Lower lobe of right lung (tissue), 2 donors: Measurements from ENCODE around the gene SHE. TPM values are rescaled to one million over a fixed set of nuclear protein-coding genes. Genes with fewer than 3 reads are reported as not detected.

Experiments used
- ATAC-seq, 2 donors: fragments of 200-7000 bp; cut with Tn5 transposase; one replicate each; pipeline ENCODE4 v1.9.1; 2020 to 2022; ENCODE audit warnings: mild to moderate bottlenecking in 2 of 2, moderate library complexity in 2 of 2
- DNase-seq: peaks from one replicate; pipeline ENCODE4 v3.0.0-alpha.2; 2020
- H3K27ac ChIP-seq: fragments of 200-600 bp; one replicate; pipeline ENCODE4 v1.8.0; 2022
- H3K27me3 ChIP-seq: fragments of 200-600 bp; one replicate; pipeline ENCODE4 v1.8.0; 2022; ENCODE audit warnings: low read depth
- H3K36me3 ChIP-seq: fragments of 200-600 bp; one replicate; pipeline ENCODE4 v1.8.0; 2022; ENCODE audit warnings: mild to moderate bottlenecking
- H3K4me1 ChIP-seq: fragments of 200-600 bp; one replicate; pipeline ENCODE4 v1.8.0; 2022
- H3K4me3 ChIP-seq: fragments of 200-600 bp; one replicate; pipeline ENCODE4 v1.8.0; 2022; ENCODE audit warnings: mild to moderate bottlenecking
- H3K9me3 ChIP-seq: fragments of 200-600 bp; one replicate; pipeline ENCODE4 v1.8.0; 2022
- intact Hi-C: fragments of 100-400 bp; cut with DNase I; formaldehyde crosslinking; loops from one replicate; pipeline ENCODE4 v1.11.0; 2022
- total RNA-seq: library from RNA; stranded (reverse); fragmentation: NEBNext Ultra II Directional; extraction: Animal tissue kit (Norgen Biotek cat#: 25700); gene quantifications from one replicate; pipeline ENCODE4 v1.2.1, GENCODE V29; 2021
- TF ChIP-seq, protein P1 (sequence below): fragments of 200-600 bp; IDR thresholded peaks from one replicate; pipeline ENCODE4 v1.8.0; 2022; ENCODE audit warnings: antibody characterized with exemption, mild to moderate bottlenecking
- donor health status: DM: no; HTN: yes; CAD: no; lungs with severe emphysema.

Gene SHE
- total RNA-seq, 1 donor from 2014 or later = 40.1 TPM

DNA sequence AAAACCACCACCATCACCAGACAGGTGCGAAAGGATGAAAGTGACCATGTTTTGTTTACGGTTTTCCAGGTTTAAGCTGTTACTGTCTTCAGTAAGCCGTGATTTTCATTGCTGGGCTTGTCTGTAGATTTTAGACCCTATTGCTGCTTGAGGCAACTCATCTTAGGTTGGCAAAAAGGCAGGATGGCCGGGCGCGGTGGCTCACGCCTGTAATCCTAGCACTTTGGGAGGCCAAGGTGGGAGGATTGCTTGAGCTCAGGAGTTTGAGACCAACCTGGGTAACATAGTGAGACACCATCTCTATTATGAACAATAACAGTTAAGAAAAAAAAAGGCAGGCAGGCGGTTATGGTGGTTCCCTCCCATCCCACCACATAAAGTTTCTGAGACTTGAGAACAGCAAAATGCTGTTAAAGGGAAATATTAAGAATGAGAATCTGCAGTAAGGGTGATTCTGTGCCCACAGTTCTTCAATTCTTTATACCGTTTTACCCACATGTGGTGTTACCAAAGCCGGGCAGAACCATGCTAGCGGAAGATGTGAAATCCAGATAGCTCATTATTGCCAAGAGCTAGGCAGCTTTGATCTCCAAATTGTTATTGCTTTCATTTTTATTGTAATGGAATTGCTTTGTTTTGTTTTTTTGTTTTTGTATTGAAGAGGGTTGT lies 34.6 kb downstream of the SHE start:
- H3K9me3 ChIP-seq = no peaks in the 10 kb centered on the region
- TF ChIP-seq, protein P1, sequence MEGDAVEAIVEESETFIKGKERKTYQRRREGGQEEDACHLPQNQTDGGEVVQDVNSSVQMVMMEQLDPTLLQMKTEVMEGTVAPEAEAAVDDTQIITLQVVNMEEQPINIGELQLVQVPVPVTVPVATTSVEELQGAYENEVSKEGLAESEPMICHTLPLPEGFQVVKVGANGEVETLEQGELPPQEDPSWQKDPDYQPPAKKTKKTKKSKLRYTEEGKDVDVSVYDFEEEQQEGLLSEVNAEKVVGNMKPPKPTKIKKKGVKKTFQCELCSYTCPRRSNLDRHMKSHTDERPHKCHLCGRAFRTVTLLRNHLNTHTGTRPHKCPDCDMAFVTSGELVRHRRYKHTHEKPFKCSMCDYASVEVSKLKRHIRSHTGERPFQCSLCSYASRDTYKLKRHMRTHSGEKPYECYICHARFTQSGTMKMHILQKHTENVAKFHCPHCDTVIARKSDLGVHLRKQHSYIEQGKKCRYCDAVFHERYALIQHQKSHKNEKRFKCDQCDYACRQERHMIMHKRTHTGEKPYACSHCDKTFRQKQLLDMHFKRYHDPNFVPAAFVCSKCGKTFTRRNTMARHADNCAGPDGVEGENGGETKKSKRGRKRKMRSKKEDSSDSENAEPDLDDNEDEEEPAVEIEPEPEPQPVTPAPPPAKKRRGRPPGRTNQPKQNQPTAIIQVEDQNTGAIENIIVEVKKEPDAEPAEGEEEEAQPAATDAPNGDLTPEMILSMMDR = no peak
- no peak for ATAC-seq
- no peaks in the 10 kb centered on the region for H3K27me3 ChIP-seq
- peaks cover 17% of the 10 kb centered on the region for H3K36me3 ChIP-seq
- no peak overlapping the region for H3K27ac ChIP-seq
- H3K4me3 ChIP-seq = no peak overlapping the region
- DNase-seq = no peak
- peaks cover 46% of the 10 kb centered on the region for H3K4me1 ChIP-seq
- intact Hi-C loops = no loop called here

DNA sequence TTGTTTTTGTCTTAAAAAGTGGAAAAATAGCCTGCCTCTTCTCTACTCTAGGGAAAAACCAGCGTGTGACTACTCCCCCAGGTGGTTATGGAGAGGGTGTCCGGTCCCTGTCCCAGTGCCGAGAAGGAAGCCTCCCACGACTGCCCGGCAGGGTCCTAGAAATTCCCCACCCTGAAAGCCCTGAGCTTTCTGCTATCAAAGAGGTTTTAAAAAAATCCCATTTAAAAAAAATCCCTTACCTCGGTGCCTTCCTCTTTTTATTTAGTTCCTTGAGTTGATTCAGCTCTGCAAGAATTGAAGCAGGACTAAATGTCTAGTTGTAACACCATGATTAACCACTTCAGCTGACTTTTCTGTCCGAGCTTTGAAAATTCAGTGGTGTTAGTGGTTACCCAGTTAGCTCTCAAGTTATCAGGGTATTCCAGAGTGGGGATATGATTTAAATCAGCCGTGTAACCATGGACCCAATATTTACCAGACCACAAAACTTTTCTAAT lies 35.2 kb downstream of the SHE start:
- ATAC-seq = no peak
- Histone ChIP-seq H3K27ac (peak overlapping the region; percentile 18), H3K4me1 (peaks cover 50% of the 10 kb centered on the region), H3K27me3 (no peaks in the 10 kb centered on the region), H3K4me3 (no peak overlapping the region), H3K9me3 (no peaks in the 10 kb centered on the region), H3K36me3 (peaks cover 17% of the 10 kb centered on the region)
- no peak for DNase-seq
- intact Hi-C loops = no loop called here
- TF ChIP-seq, protein P1 = no peak

DNA sequence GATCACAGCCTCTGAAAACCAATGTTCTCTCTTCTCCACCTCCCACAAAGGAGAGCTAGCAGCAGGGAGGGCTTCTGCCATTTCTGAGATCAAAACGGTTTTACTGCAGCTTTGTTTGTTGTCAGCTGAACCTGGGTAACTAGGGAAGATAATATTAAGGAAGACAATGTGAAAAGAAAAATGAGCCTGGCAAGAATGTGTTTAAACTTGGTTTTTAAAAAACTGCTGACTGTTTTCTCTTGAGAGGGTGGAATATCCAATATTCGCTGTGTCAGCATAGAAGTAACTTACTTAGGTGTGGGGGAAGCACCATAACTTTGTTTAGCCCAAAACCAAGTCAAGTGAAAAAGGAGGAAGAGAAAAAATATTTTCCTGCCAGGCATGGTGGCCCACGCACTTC lies 36.0 kb downstream of the SHE start:
- Histone ChIP-seq H3K36me3 (peaks cover 19% of the 10 kb centered on the region), H3K27ac (peak overlapping the region; percentile 18), H3K4me1 (peaks cover 50% of the 10 kb centered on the region), H3K27me3 (no peaks in the 10 kb centered on the region), H3K9me3 (no peaks in the 10 kb centered on the region), H3K4me3 (no peak overlapping the region)
- TF ChIP-seq, protein P1 = no peak
- no peak for ATAC-seq
- intact Hi-C loops = no loop called here
- no peak for DNase-seq

DNA sequence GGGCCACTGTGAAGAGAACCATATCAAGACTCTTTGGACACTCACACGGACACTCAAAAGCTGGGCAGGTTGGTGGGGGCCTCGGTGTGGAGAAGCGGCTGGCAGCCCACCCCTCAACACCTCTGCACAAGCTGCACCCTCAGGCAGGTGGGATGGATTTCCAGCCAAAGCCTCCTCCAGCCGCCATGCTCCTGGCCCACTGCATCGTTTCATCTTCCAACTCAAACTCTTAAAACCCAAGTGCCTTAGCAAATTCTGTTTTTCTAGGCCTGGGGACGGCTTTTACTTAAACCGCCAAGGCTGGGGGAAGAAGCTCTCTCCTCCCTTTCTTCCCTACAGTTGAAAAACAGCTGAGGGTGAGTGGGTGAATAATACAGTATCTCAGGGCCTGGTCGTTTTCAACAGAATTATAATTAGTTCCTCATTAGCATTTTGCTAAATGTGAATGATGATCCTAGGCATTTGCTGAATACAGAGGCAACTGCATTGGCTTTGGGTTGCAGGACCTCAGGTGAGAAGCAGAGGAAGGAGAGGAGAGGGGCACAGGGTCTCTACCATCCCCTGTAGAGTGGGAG lies 36.5 kb downstream of the SHE start:
- intact Hi-C loops = no loop called here
- Histone ChIP-seq H3K9me3 (no peaks in the 10 kb centered on the region), H3K27ac (peak overlapping the region; percentile 18)

DNA sequence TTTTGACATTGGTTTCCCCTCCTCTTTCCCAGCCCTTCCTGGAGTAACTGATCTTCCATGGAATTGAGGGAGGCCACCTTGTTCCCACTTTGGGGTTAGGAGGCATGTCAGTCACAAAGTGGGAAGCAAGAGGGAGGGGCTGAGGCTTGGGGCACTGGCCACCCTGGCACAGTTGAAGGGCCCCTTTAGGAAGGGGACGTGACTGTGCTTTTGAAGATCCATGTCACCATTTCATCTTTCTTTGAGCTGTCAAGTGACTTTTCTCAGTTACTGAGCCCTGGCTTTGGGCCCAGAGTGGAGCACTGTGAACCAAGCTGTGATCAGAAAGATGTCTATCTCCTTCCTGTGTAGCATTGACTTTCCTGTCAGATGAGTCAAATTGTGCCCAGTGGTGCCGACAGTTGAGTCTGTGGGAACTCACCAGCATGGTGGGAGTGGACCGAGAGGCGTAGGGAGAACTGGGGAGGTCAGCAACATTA lies 38.7 kb downstream of the SHE start:
- no peaks in the 10 kb centered on the region for H3K9me3 ChIP-seq
- H3K27ac ChIP-seq = peak overlapping the region; percentile 65
- TF ChIP-seq, protein P1 = no peak
- H3K27me3 ChIP-seq = no peaks in the 10 kb centered on the region
- intact Hi-C loops = no loop called here
- peaks cover 28% of the 10 kb centered on the region for H3K36me3 ChIP-seq
- peaks cover 42% of the 10 kb centered on the region for H3K4me1 ChIP-seq
- ATAC-seq = peak; percentile 43 to 51
- no peak overlapping the region for H3K4me3 ChIP-seq
- no peak for DNase-seq

More for the DNA sequence above, 36.5 kb downstream of the SHE start:
- no peak overlapping the region for H3K4me3 ChIP-seq
- ATAC-seq (no peak), DNase-seq (no peak)
- peaks cover 24% of the 10 kb centered on the region for H3K36me3 ChIP-seq
- H3K4me1 ChIP-seq = peaks cover 50% of the 10 kb centered on the region
- TF ChIP-seq, protein P1 = no peak
- H3K27me3 ChIP-seq = no peaks in the 10 kb centered on the region
